OCI-LY1 (cell line): Measurements from ENCODE around the gene GFOD1.

Experiments
- EZH2 ChIP-seq: fragments of 200-600 bp; sonication (generic), shearing (Covaris generic); IDR thresholded peaks from 2 replicates; pipeline ENCODE4 v1.8.0; 2017; ENCODE audit warnings: borderline replicate concordance, mixed run types, mild to moderate bottlenecking, antibody characterized with exemption, low read length, moderate library complexity, mixed read lengths
- TF ChIP-seq, protein P1 (sequence below): fragments of 200-600 bp; sonication (generic), shearing (Covaris generic); IDR thresholded peaks from 2 replicates; pipeline ENCODE4 v1.5.1; 2017; ENCODE audit warnings: mild to moderate bottlenecking, antibody characterized with exemption, low read length, moderate library complexity, mixed read lengths

DNA sequence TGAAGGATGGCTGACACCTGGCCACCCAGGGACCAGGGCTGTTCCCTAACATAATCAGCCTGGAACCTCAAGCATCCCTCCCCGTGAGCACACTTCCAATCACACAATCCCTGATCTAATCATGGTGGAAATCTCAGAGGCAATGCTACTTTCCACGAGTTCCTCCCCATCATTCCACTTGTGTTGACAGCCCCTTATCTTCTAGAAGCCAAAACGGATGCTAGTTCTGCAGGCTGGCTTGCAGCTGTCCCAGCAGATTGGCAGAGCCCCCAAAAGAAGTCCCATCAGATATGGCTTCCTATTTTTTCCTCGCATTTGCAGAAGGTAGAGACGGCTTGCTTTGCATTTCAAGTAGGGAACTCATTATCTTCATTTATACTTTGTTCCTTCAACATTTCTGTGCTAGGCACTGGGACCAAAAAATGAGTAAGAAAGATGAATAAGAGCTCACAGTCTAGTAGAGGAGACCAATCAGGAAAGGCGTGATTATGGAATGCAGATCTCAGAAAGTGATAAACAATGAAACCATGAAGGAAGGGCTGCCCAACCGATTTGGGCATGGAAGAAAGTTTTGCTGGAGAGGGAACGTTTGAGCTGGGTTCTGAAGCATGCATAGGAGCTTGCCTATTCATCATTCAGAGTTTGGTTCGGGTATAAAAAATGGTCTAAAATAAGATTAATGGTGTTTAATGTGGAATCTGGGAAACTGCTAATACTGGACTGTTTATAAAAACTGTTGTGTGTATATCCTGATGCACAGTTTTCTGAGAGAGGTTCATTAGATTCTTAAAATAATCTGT is 114.5 kb downstream of the GFOD1 start:
- TF ChIP-seq, protein P1, sequence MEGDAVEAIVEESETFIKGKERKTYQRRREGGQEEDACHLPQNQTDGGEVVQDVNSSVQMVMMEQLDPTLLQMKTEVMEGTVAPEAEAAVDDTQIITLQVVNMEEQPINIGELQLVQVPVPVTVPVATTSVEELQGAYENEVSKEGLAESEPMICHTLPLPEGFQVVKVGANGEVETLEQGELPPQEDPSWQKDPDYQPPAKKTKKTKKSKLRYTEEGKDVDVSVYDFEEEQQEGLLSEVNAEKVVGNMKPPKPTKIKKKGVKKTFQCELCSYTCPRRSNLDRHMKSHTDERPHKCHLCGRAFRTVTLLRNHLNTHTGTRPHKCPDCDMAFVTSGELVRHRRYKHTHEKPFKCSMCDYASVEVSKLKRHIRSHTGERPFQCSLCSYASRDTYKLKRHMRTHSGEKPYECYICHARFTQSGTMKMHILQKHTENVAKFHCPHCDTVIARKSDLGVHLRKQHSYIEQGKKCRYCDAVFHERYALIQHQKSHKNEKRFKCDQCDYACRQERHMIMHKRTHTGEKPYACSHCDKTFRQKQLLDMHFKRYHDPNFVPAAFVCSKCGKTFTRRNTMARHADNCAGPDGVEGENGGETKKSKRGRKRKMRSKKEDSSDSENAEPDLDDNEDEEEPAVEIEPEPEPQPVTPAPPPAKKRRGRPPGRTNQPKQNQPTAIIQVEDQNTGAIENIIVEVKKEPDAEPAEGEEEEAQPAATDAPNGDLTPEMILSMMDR: no peak
- TF ChIP-seq EZH2: no peak
